CD4-positive, alpha-beta T cell treated with Interleukin-15 for 1 hour (primary cell): Measurements from ENCODE around the gene MRM1.

ENCODE experiments used
- DNase-seq: peaks from one replicate; pipeline ENCODE4 v3.0.0-alpha.2; 2020

MRM1 gene, protein sequence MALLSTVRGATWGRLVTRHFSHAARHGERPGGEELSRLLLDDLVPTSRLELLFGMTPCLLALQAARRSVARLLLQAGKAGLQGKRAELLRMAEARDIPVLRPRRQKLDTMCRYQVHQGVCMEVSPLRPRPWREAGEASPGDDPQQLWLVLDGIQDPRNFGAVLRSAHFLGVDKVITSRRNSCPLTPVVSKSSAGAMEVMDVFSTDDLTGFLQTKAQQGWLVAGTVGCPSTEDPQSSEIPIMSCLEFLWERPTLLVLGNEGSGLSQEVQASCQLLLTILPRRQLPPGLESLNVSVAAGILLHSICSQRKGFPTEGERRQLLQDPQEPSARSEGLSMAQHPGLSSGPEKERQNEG

DNA sequence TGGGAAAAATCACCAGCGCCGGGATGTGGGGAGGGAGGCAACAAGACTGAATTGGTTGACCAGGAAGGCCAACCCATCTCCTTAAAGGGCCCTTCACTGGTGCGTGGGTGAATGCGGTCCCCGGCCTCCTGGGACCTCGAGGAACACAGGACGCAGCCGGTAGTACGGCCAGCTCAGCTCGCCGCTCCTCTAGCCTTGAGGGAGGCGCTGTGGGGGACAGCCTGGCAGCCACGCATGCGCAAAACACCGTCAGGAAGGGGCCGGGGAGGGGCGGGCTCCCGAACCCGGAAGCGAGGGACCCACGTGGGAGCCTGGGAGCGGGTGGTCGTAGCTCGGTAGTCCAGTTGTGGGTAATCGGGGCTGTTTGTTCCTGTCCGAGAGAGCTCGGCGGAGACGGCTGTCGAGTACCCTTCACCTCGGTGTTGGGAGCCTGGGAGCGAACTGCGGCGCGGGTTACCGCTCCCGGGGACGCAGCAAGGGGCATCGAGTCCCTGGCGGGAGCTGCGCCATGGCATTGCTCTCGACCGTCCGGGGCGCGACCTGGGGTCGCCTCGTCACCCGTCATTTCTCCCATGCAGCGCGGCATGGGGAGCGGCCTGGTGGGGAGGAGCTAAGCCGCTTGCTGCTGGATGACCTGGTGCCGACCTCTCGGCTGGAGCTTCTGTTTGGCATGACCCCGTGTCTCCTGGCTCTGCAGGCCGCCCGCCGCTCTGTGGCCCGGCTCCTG, at the start of gene MRM1:
MRM1 (plus strand) TSS at position 281 of the 727 bp plus-strand sequence; CDS start at position 509, 228 bp downstream.
- peak; percentile 91 for DNase-seq

DNA sequence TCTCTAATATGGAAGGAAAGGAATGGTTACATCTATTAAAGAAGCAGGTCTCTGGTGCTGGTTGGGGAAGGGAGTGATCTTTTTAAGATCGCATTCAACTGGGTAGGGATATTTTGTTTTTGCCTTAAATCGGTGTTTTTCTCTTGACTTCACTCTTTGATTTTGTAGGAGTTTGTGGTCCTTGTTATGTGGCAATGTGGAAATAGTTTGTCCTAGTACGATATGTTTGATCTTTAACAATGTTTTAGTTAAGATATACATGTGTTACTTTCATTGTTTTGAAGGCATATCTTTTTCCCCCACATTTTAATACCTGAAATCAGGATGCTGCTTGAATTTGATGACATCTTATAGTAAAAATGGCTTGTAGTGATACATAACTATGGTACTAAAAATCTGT, 47.9 kb upstream of the MRM1 start:
- DNase-seq: no peak

DNA sequence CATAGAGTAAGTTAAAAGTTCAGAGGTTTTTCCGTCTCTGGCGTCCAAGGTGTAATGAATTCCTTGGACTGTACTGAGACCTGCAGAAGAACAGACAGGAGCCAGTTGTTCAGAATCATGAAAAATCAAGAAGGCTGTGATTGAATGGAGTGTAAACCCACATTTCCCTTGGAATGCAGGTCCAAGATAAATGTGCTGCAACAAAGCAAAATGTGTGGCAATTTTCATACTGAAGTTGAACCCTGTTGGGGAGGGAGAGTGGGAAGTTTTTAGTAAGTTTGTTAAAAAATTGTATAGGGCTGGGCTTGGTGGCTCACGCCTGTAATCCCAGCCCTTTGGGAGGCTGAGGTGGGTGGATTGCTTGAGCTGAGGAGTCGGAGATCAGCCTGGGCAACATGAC, 35.3 kb upstream of the MRM1 start:
- DNase-seq: no peak

DNA sequence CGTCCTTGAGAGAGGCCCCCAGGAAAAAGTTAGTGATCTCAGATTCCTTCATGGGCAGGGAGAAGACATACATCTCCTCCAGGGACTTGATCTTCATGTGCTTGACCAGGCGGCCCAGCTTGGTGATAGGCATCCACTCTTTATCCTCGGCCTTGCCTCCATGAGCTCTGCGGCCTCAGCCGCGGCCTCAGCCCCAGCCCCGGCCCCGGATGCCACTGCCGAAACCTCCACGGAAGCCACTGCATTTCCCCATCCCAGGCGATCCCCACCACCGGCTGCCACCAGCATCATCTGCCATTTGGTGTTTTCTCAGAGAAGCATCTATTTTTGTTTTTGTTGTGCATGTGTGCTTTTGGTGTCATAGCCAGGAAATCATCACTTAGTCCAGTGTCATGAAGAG, 26.4 kb upstream of the MRM1 start:
- DNase-seq: no peak

DNA sequence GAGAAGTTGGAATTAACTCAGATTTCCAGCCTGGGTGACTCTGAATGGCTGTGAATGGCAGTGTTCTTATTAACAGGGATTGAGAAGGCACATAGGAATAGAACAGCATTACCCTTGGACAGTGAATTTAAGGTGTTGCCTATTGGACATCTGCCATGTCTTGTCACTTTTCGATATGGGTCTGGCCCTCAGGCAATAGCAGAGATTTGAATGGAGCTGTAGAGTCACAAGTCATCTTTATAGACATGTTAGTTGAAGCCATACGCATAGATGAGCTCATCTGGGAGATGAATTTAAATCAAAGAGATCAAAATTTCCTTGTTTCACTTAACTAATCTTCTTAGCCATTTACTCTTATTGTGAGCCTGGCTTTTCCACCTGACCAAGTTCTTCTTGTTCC, 24.6 kb upstream of the MRM1 start:
- no peak for DNase-seq

DNA sequence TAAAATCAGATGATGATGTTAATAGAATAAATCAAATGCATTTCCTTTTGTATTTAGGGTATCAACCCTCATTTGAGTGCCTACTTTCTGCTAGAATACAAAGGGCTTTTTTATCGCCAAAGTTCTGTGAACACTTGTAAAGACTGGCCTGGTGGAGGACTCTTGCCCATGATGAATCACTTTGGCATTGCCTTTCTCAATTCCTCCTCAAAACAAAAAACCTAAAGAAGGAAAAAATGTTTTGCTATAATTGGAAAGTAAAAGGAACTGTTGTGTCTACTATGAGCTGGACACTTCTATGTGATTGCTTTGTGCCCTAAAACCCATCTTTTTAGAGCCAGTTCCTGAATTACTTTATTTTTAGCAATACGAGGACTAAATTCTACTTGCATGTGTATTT, 22.7 kb upstream of the MRM1 start:
- DNase-seq: no peak

DNA sequence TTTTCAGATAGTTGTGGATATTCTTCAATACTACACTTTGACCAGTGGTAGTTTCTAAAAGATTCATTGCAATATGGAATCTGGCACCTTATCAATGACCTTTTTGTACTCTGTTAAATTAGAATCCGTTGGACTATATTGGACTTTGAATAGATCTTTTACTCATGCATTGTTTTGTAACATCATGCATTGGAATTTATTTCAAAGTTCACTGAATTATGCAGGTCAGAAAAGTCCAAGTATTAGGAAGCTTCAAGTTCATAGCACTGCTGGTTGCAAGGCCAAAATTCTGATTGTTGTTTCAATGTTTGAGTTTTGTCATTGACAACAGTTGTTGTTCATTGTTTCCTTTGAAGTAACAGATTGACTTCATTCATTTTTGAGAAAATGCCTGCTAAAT, 17.6 kb upstream of the MRM1 start:
- no peak for DNase-seq

DNA sequence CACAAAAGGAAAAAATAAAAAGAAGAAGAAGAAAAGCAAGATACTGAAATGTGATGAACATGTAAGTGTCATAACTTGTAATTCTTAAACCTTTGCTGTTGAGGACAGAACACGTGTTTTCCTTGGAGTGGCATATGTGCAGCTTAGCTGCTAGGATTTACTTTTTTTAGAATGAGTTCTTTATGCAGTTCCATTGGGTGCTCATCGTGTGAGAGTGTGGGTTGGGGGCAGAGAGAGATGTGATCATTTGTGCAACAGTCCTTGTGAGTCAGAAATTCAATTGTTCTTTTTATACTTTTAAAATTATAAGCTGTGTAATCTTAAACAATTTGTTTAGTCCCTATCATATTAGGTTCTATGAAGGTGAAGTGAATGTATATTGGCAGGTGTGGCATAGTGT, 15.2 kb upstream of the MRM1 start:
- no peak for DNase-seq

DNA sequence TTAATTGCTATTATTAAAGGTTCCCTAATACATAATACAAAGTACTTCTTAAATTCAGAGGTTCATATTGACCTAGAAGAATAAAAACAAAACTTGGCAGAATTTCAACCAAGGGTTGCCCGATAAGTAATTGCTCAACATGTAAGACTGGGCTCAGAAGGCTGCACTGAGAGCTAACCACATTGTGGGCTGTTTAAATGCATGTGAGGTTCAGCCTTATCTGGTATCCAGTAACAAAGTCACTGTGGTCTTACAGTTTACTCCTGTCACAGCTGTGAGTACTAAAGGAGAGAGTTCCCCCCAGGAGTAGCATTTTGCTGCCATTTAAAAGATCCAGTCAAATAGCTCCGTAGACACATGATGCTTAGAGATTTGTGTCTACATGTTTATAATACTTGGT, 11.3 kb upstream of the MRM1 start:
- DNase-seq: no peak

DNA sequence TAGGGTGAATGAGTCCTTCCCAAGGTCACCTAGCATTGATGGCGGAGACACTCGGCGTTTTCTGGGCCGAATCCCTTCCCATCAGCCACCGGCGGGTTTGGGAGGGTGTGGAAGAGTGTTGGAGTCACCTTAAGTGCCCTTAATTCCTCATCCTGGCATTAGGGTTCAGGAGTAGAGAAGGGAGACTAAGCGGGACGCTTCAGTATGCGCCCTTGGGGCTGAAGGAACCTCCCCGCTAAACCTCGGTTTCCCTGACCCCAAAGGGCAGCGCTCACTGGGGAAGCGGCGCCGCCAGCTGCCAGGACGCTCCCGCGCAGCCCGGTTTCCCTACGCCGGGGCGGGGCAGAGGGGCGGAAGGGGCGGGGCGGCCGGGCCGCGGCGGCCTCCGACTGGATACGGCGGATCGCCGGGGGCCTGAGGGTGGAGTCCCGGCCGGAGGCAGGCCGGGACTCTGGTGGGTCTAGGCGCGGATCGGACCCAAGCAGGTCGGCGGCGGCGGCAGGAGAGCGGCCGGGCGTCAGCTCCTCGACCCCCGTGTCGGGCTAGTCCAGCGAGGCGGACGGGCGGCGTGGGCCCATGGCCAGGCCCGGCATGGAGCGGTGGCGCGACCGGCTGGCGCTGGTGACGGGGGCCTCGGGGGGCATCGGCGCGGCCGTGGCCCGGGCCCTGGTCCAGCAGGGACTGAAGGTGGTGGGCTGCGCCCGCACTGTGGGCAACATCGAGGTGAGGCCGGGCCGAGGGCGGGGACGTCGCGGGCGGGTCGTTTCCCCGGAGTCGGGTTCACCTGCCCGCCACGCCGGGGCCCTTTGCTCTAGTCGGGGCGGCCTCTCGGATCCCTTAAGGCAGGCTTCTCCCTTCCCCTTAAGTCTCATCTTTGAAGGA, 9.7 kb upstream of the MRM1 start, which contains the start of gene DHRS11:
DHRS11 (plus strand) TSS at position 446 of the 882 bp plus-strand sequence; CDS start at position 577, 131 bp downstream.
- DNase-seq: peak; percentile 69

DNA sequence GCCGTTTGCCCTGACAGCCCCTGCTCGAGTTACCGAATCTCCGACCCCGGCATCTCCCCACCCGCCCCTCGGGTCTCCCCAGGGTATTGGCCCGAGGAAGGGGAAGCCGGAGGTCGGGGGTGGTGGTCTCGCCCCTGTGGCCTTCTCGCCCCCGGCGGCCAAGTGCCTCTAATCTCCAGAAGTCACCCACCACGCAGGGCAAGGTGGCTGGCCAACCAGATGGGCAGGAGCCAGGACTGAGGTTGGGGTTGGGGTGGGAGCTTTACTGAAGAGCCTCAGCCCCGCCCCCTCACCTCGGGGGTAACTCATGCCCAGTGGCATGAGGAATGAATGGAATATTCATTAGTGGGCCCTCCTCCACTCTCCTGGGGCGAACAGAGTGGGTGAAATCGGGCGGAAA, 9.1 kb upstream of the MRM1 start:
- DNase-seq: no peak

DNA sequence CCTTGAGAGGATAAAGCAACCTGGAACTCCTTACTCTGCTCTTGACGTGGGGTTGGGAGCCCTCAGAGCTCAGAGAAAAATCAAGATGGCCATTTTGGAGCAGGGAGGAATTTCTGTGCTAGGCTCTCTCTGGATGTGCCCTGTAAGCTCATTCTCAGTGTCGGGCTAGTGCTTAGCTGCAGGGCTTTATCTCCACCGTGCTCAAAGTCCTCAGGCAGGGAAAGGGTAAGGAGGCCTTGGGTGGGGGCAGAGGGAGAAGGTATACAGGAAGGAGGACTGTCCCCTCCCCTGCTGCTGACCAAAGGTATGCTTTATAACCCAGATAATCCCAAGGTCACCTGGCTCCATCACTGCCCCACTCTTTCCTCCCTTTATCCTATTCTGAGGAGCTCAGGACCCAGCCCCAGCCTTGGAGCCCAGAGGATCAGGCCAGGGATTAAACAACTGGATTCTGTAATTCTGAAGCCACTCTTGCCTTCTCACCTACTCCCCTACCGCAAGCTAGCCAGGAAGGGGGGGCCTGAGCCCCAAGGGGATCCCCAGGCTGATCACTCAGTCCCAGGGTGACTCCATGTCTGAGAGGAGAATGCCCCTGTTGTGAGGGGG, 8.6 kb upstream of the MRM1 start:
- no peak for DNase-seq

DNA sequence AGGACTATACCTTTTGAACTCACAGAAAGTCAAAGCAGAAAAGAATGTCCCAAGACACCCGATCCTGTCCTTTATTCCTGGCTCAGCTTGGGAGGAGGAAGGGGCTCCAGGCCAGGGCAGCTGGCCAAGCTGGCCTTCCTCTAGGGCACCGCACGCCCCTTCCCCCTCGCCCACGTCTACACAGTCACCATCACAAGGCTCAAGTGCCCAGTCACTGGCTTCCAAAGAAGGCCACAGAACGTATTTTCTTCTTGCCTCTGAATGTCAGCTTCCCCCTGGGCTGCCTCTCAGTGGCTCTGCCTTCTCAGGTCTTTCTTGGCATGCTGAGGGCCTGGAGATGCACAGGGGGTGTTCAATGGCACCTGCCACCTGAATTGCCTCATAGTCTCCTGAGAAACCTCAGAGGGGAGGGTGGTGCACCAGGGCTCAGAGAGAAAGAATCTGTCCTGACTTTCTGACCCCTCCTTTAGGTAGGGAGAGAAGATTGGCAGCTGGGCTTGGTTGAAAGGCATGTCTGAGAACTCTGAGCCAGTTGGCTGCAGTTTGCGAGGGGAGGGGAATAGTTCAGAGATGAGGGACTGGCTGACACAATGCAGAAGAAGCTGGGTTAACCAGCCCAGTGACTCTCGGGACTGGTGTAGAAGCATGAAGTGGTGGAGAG, 7.6 kb upstream of the MRM1 start:
- no peak for DNase-seq

DNA sequence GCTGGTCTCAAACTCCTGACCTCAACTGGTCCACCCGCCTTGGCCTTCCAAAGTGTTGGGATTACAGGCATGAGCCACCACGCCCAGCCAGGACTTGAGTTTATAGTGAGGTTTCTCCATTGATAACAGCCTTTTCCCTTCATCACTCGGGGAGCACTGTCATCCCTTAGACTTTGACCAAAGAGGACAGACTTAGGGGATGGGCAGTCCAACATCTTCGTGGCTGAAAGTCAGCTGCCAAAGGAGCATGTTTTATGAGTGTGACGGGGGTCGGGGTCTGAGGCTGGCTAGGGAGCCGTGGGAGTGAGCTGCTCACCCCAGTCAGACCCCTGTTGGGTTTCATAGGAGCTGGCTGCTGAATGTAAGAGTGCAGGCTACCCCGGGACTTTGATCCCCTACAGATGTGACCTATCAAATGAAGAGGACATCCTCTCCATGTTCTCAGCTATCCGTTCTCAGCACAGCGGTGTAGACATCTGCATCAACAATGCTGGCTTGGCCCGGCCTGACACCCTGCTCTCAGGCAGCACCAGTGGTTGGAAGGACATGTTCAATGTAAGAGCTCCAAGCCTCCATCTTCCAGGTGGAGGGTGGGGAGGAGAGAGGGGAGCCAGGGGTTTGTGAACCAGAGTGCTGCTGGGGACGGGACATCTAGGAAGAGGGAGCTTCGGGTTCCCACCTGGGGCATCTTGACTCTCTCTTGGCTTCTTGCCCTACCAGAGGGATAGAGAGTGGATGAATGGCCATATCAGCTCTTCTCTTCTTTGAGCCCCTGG, 6.6 kb upstream of the MRM1 start:
- DNase-seq: no peak

DNA sequence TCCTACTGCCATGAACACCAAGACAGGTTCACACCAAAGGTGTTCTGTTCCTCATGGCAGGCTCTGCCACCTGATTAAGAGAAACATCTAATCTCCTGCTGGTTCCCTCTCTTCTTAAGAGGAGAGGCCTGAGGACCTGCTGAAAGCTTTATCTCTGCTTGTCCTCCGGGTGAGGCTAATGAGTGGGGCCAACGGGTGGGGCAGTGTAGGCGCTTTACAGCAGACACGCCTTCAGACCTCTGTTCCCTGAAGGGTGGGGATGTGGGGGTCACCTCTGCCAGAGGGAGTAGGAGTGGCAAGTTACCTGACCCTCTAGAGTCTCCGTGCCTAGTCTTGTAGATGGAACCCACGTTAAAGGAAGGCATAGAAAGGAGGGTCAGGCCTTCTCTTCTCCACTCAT, 4.2 kb upstream of the MRM1 start:
- no peak for DNase-seq

DNA sequence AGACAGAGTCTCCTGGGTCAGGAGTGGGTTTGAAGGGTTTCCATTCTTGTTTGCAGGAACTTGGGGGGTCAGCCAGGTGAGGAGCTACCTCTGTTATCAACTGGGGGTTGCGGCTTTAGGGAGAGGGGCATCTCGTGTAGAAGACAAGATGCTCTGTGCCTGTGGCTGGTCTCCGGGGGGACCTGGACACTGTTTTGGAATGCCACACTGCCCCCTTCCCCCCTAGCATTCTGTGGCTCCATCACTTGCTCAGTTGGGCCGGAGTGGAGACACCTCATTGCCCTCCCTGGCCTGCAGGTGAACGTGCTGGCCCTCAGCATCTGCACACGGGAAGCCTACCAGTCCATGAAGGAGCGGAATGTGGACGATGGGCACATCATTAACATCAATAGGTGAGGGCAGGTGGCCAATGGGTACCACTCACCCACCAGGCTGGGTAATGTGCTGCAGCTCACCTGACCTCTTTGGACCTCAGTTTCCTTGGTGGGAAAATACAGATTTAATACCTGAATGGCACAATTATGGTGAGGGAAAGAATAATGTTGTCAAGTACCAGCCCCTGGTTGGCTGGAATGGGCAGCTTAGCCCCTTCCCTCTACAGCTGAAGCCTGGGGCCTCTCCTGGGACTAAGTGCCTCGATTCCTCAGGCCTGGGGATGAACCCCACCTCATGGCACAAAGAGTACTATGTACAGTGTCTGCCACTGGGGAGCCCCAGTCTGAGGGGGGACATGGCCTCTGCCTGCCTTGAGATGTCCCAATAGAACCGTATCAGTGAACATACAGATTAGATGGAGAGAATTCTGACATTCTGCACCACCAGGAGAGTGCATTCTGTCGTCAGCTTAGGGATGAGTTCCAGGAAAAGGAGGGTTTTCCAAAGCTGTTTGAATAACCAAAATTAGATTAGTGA, 3.3 kb upstream of the MRM1 start:
- no peak for DNase-seq

DNA sequence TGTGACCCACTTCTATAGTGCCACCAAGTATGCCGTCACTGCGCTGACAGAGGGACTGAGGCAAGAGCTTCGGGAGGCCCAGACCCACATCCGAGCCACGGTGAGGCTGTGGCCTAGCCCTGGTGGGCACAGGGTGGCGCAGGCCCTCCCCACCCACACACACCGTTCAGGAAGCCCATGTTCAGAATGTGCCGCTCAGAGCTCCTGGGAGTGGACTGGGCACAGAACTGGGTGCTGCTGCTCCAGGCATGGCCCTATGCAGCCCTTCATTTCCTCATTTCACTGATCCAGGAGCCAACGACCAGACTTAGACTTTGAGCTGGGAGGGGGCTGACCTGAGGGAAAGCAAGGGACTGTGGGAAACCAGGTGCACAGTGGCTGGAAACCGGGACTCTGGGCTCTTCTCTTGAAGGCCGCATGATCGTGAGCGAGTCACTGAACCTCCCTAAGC, 2.4 kb upstream of the MRM1 start:
- DNase-seq: no peak

DNA sequence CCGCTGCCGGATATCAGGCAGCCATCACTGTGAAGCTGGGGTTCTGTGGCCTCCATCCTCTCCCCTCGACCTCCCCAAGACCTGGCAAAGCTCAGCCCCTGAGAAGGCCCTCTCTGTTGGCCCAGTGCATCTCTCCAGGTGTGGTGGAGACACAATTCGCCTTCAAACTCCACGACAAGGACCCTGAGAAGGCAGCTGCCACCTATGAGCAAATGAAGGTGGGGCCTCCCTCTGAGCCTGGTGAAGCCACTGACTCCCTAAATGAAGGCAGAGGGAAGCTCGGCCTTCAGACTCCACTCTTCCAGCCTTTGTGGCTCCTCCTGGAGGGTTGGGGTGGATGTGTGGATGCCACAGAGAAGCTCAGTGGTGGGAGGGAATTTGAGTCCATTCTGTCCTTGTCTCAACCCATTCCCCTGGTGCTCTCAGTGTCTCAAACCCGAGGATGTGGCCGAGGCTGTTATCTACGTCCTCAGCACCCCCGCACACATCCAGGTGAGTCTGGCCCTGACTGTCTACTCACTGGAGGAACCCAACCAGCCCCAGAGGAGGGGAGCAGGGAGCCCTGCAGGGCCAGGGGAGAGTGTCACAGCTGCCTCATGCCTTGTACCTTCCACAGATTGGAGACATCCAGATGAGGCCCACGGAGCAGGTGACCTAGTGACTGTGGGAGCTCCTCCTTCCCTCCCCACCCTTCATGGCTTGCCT, 1.7 kb upstream of the MRM1 start:
- no peak for DNase-seq

DNA sequence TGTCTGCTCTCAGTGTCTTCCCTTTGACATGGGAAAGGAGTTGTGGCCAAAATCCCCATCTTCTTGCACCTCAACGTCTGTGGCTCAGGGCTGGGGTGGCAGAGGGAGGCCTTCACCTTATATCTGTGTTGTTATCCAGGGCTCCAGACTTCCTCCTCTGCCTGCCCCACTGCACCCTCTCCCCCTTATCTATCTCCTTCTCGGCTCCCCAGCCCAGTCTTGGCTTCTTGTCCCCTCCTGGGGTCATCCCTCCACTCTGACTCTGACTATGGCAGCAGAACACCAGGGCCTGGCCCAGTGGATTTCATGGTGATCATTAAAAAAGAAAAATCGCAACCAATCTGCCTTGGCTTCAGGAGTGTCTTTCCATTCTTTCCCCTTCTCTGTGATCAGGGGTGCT, 918 bp upstream of the MRM1 start:
- DNase-seq: no peak

DNA sequence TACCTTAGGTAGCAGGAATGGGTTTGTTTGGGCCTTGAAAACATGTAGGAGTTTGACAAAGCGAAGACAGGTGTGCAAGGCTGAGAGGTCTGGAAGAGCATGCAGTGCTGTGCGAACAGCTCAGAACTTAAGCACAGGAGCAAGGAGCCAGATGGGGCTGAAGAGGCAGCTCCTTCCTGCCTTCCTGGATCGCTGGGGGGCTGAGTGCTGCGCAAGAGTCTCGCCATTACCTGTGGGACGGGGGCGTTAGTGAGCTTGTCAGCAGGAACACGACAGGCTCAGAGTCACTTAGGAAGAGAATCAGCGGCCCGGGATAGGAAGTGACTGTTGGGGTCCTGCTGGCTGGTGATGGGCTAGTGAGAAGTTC, 464 bp upstream of the MRM1 start:
- no peak for DNase-seq
